NAMALWA (cell line): ENCODE results near the gene POMGNT1.
A peak's percentile ranks its signal among the peaks of the same experiment; 100 is the strongest.

ENCODE experiments used
- DNase-seq: peaks from one replicate; pipeline ENCODE4 v3.0.0-alpha.2; 2015; ENCODE audit warnings: low spot score

Gene POMGNT1

DNA sequence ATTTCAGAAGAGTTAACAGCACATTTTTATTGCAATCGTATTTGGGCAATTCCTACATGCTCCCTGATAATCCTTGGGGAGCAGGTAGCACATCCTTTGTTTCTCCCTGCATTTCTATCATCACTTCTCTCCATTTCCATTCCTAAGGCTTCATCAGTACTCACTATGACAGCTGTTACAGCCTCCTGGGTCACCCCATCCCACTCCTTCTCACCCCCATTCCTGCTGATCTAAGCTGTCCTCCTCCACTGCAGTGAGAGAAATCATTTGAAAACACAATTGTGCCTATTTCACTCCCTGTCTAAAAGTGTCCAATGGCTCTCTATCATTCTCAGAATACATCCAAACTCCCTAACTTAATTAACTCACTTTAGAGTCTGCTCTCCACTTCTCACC lies 40.3 kb downstream of the POMGNT1 start:
- no peak for DNase-seq

- no peak for DNase-seq
These were observed 44.5 kb downstream of the POMGNT1 start for GRCh38 chr1:46153732-46154131.

- DNase-seq = no peak
These were observed 45.0 kb downstream of the POMGNT1 start for GRCh38 chr1:46153228-46153627.

GRCh38 chr1:46152016-46152415 lies 46.2 kb downstream of the POMGNT1 start:
- DNase-seq = no peak

DNA sequence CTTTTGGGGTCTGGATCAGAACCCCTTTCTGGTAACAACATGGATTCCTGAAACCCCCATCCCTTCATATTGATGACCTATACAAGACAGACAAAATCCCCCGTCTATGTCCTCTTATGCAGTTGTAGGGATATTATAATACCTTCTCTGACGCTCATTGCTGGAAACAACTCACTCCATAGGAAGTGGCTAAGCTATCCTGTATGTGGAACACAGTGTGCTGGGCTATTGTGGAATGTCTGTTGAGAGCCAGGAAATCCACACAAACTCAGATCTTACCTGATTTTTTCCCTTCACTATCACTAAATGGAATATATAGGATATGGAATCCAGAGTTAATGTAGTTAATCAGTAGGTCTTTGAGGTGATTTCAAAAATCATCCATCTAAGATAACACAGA lies 48.1 kb downstream of the POMGNT1 start:
- no peak for DNase-seq

- peak; percentile 15 for DNase-seq
These were observed 49.9 kb downstream of the POMGNT1 start for GRCh38 chr1:46148318-46148717.
